ENCODE data around the gene BFAR.

Gene BFAR

GRCh38 chr16:14632693-14633569, at the start of gene BFAR:
TSS of gene BFAR (plus strand) at chr16:14632951. CDS start at chr16:14644347, 11,396 bp downstream.
- peak within 1 kb of the TSS; percentile 75 for H3K27ac ChIP-seq
- no peak for TF ChIP-seq CTCF (conservative IDR thresholded peaks at IDR 0.05)

GRCh38 chr16:14585287-14585686, 47.5 kb upstream of the BFAR start:
- no peak for TF ChIP-seq CTCF (conservative IDR thresholded peaks at IDR 0.05)
- no peak overlapping the region for H3K27ac ChIP-seq

- no peak for TF ChIP-seq CTCF (conservative IDR thresholded peaks at IDR 0.05)
- peak overlapping the region; percentile 55 for H3K27ac ChIP-seq
Measured at GRCh38 chr16:14586637-14587305, 46.0 kb upstream of the BFAR start.

- peak; percentile 62 for TF ChIP-seq CTCF (conservative IDR thresholded peaks at IDR 0.05)
Measured at GRCh38 chr16:14600164-14600563, 32.6 kb upstream of the BFAR start.

GRCh38 chr16:14602443-14602963, 30.2 kb upstream of the BFAR start:
- H3K27ac ChIP-seq: no peak overlapping the region
- TF ChIP-seq CTCF (conservative IDR thresholded peaks at IDR 0.05): no peak

More at GRCh38 chr16:14600164-14600563, 32.6 kb upstream of the BFAR start:
- no peak overlapping the region for H3K27ac ChIP-seq

- no peak overlapping the region for H3K27ac ChIP-seq
- no peak for TF ChIP-seq CTCF (conservative IDR thresholded peaks at IDR 0.05)
Measured at GRCh38 chr16:14606102-14606501, 26.6 kb upstream of the BFAR start.

- H3K27ac ChIP-seq: no peak overlapping the region
- no peak for TF ChIP-seq CTCF (conservative IDR thresholded peaks at IDR 0.05)
Measured at GRCh38 chr16:14608111-14608566, 24.6 kb upstream of the BFAR start.

Measured in VCaP (cell line).